PFSK-1 (cell line): ENCODE data around the gene WDR48. TPM values are rescaled to one million over a fixed set of nuclear protein-coding genes. Genes with fewer than 3 reads are reported as not detected.

Experiments used
- FOXP2 ChIP-seq: optimal IDR thresholded peaks from 2 replicates; pipeline ENCODE3; 2011; ENCODE audit warnings: borderline replicate concordance, control low read depth, inconsistent platforms; ENCODE audit not compliant: insufficient read depth; ENCODE audit errors: extremely low read length, extremely low read depth
- POLR2AphosphoS5 ChIP-seq: IDR thresholded peaks from 2 replicates; pipeline ENCODE4 v1.6.1; 2012; ENCODE audit warnings: low read depth, mild to moderate bottlenecking, control low read depth, low read length, moderate library complexity
- SIN3A ChIP-seq: IDR thresholded peaks from 2 replicates; pipeline ENCODE4 v1.6.1; 2012; ENCODE audit warnings: mild to moderate bottlenecking, low read length, moderate library complexity, borderline replicate concordance; ENCODE audit not compliant: insufficient read depth
- TAF1 ChIP-seq: IDR thresholded peaks from 2 replicates; pipeline ENCODE4 v1.6.1; 2012; ENCODE audit warnings: low read length, control low read depth, borderline replicate concordance; ENCODE audit not compliant: insufficient read depth
- polyA plus RNA-seq: library from polyadenylated mRNA; unstranded; fragments of >200 nt; gene quantifications from one replicate; pipeline ENCODE4 v1.2.1, GENCODE V29; 2012; ENCODE audit warnings: low read depth, missing spikeins; ENCODE audit not compliant: insufficient read length
- TF ChIP-seq, protein P1 (sequence below), 2 experiments: IDR thresholded peaks; 2 replicates each; pipeline versions ENCODE4 v1.6.1 to v1.8.0; 2011 to 2012; ENCODE audit warnings: low read depth in 2 of 2, low read length in 2 of 2, control low read depth in 1 of 2, inconsistent platforms in 1 of 2, mild to moderate bottlenecking in 1 of 2, moderate library complexity in 1 of 2; ENCODE audit not compliant: insufficient read depth in 1 of 2

Gene WDR48
- polyA plus RNA-seq, result 6.9 TPM

DNA sequence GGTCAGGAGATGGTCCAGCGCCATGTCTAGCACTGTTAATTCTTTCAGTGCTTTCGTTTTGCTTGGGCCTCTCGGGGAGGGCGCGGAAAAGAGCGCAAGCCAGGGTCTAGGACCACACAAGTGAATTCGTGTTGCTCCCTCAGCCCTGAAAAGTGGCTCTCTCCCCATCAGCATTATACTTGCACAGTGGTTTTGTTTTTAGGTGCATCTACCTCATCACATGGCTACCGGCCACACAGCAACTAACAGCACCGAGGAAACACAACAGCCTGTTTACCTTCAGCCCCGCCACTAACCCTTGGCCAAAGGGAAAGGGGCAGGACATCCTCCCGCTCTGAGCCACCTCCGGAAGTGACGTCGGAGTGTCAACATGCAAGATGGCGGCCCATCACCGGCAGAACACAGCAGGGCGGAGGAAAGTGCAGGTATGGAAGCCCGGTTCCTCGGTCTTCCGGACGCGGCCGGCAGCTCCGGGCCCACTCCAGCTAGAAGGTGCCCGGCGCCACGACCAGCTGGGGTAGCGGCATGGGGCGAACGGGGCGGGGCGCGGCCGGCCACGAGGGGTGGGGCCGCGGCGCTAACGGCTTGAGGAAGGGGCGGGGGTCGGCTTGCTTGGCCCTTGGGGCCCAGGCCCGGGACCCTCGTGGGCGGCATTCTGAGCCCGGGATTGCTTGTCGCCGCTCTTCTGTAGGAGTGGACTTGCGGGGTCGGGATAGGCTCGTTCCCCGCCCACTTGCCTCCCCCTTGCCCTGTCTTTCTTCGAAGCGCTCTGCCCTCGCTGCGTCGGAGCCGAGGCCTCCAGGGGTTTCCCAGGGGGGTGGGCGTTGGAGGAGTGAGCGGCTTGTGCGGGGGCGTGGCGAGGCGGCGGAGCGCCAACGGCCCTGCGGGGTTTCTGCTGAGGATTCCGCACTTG is at the start of gene WDR48, which contains the start of gene SCN11A:
Gene WDR48, plus strand, starts transcription at position 368 of the 913 bp plus-strand sequence. Its CDS starts 10 bp downstream, at position 378.
Gene SCN11A, minus strand, starts transcription at position 296 of the 913 bp plus-strand sequence. CDS start 101,582 bp downstream, outside the sequence.
- TF ChIP-seq, protein P1, sequence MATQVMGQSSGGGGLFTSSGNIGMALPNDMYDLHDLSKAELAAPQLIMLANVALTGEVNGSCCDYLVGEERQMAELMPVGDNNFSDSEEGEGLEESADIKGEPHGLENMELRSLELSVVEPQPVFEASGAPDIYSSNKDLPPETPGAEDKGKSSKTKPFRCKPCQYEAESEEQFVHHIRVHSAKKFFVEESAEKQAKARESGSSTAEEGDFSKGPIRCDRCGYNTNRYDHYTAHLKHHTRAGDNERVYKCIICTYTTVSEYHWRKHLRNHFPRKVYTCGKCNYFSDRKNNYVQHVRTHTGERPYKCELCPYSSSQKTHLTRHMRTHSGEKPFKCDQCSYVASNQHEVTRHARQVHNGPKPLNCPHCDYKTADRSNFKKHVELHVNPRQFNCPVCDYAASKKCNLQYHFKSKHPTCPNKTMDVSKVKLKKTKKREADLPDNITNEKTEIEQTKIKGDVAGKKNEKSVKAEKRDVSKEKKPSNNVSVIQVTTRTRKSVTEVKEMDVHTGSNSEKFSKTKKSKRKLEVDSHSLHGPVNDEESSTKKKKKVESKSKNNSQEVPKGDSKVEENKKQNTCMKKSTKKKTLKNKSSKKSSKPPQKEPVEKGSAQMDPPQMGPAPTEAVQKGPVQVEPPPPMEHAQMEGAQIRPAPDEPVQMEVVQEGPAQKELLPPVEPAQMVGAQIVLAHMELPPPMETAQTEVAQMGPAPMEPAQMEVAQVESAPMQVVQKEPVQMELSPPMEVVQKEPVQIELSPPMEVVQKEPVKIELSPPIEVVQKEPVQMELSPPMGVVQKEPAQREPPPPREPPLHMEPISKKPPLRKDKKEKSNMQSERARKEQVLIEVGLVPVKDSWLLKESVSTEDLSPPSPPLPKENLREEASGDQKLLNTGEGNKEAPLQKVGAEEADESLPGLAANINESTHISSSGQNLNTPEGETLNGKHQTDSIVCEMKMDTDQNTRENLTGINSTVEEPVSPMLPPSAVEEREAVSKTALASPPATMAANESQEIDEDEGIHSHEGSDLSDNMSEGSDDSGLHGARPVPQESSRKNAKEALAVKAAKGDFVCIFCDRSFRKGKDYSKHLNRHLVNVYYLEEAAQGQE (IDR thresholded peaks at IDR 0.05; ENCODE audit: insufficient read depth in 1 of 2, low read depth in 2 of 2, low read length in 2 of 2), result 0 out of 4 replicates have a peak, but pooled peaks of 1 of the 2 experiments have one; percentile 32
- TF ChIP-seq FOXP2, result peak; percentile 99
- peak; percentile 79; the same call in 1 of the 2 replicates for TF ChIP-seq POLR2AphosphoS5
- peak; percentile 80 for TF ChIP-seq TAF1
- TF ChIP-seq SIN3A, result no peak

DNA sequence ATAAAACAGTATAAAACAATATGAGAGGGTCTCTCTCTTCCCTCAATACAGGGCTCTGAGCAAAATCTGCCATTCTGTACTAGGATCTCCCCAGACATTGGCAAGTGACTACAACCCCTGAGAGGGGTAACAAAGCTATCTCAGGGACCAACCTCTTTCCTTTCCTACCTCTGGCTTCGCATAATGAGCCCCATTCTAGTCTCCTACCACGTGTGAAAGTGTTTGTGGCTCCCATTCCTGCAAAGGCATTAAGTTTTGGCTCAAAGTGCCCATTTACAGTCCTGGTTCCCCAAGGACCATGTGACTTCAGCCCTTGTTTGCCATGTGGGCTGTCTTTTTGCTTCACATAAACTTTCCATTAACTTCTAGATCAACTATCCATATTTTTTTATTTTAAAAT is 46.5 kb upstream of the WDR48 start:
- TF ChIP-seq, protein P1 (IDR thresholded peaks at IDR 0.05; ENCODE audit: insufficient read depth in 1 of 2, low read depth in 2 of 2, low read length in 2 of 2), result no peak
- TF ChIP-seq SIN3A (no peak), TAF1 (no peak), POLR2AphosphoS5 (no peak), FOXP2 (no peak)

DNA sequence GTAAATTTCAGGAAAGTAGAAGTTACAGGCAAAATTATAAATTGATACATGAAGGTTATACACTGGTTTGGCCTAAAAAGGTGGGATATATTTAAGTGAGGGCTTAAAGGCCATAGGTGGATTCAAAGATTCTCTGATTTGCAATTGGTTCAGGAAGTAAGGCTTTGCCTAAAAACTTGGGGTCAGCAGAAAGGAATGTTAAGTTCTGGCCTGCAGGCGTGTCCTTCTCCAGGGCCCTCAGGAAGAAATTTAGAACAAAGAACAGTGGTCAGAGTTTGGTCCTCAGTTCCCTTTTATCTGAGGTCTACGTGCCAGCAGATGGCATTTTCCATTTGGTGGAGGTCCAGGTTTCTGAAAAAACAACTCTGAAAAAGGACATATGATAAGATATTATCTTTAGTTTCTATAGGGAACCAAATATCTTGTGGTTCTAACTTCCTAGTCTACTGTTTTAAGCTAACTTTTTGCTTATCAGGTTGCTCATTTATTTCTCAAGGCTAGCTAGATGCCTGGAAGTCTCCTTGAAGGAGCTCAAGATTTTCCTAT is 40.6 kb upstream of the WDR48 start:
- TF ChIP-seq POLR2AphosphoS5 (no peak), FOXP2 (no peak), SIN3A (no peak), TAF1 (no peak)
- TF ChIP-seq, protein P1 (IDR thresholded peaks at IDR 0.05; ENCODE audit: insufficient read depth in 1 of 2, low read depth in 2 of 2, low read length in 2 of 2), result no peak

DNA sequence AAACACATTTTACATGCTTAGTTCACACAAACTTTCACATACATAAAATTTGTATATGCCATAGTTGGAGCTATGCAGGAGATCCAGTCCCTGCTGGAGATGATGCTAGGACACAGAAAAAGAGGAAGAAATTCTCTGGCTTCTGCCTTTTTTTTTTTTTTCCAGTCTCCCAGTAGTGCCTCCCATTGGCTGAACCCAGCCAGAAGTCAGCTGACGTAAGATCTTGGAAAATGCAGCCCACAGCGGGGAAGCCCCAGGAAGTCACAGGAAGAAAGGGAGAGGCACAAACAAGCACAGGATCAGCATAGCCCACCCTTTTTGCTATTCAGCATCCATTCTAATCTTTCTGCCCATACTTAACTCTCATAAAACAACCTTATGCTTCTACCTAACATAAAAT is 38.5 kb upstream of the WDR48 start:
- TF ChIP-seq SIN3A (no peak), FOXP2 (no peak), POLR2AphosphoS5 (no peak), TAF1 (no peak)
- TF ChIP-seq, protein P1 (IDR thresholded peaks at IDR 0.05; ENCODE audit: insufficient read depth in 1 of 2, low read depth in 2 of 2, low read length in 2 of 2), result no peak
